ENCODE measurements around the gene DHRS3.
"Not testable (repeated sequence)": the region's sequence is repeated elsewhere in the genome, so short reads cannot be mapped to it uniquely, and the experiment has no call there.

The DHRS3 gene

DNA sequence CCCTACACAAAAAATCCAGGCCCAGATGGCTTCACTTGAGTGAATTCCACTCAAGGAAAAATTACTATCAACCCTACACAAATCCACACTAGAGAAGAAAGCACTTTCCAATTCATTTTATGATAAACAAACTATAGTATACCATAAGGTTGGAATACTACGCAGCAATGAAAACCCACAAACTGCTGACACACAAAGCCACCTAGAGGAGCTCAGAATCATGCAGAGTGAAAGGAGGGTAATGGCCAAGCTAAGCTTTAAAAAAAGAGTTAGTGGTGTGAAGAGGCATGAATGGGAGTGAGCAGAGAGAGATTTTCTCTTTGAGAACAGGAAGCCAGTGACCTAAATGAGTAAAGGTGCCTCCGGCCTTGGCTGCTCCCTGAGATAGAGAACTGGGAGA, 93.7 kb downstream of the DHRS3 start:
- DNase-seq (ENCODE audit: low read depth): no peak
- H3K4me3 ChIP-seq (ENCODE audit: low read depth, low read length): no peak overlapping the region

DNA sequence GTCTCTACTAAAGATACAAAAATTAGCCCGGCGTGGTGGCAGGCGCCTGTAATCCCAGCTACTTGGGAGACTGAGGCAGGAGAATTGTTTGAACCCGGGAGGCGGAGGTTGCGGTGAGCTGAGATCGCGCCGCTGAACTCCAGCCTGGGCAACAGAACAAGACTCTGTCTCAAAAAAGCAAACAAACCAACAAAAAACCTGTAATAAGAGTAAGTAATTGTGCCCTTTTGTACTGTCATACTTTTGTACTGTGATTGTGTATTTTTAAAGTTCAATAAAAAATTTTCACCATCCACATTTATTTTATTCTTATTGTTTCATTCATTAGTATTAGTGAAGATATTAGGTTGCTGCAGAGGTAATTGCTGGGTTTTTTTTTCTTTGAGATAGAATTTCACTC, 95.2 kb downstream of the DHRS3 start:
- H3K4me3 ChIP-seq (ENCODE audit: low read depth, low read length); DNase-seq (ENCODE audit: low read depth): not testable (repeated sequence)

More for the DNA sequence above, 93.7 kb downstream of the DHRS3 start:
- TF ChIP-seq, protein P1, sequence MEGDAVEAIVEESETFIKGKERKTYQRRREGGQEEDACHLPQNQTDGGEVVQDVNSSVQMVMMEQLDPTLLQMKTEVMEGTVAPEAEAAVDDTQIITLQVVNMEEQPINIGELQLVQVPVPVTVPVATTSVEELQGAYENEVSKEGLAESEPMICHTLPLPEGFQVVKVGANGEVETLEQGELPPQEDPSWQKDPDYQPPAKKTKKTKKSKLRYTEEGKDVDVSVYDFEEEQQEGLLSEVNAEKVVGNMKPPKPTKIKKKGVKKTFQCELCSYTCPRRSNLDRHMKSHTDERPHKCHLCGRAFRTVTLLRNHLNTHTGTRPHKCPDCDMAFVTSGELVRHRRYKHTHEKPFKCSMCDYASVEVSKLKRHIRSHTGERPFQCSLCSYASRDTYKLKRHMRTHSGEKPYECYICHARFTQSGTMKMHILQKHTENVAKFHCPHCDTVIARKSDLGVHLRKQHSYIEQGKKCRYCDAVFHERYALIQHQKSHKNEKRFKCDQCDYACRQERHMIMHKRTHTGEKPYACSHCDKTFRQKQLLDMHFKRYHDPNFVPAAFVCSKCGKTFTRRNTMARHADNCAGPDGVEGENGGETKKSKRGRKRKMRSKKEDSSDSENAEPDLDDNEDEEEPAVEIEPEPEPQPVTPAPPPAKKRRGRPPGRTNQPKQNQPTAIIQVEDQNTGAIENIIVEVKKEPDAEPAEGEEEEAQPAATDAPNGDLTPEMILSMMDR (IDR thresholded peaks at IDR 0.05; ENCODE audit: insufficient read depth, low read depth, low read length, missing control alignments): no peak

DNA sequence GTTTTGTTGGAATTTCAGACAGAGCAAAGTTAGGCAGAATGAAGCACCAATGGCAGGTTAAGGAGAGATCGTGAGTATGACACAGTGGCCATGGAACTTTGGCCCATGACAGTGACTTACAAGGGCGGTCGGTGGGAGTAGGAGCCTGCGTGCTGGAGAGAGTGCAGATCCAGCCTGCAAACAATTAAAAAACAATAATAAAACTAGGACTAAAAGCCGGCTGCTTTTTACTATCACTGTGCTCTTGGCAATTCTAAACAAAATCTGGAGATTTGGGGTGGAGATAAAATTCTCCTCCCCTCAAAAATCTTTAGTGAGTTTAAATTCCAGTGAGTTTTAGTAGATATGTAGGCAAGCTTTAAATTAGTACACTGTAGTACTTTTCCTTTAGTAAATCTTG, 96.9 kb downstream of the DHRS3 start:
- no peak for DNase-seq (ENCODE audit: low read depth)
- H3K4me3 ChIP-seq (ENCODE audit: low read depth, low read length): no peak overlapping the region
- TF ChIP-seq, protein P1 (IDR thresholded peaks at IDR 0.05; ENCODE audit: insufficient read depth, low read depth, low read length, missing control alignments): no peak

DNA sequence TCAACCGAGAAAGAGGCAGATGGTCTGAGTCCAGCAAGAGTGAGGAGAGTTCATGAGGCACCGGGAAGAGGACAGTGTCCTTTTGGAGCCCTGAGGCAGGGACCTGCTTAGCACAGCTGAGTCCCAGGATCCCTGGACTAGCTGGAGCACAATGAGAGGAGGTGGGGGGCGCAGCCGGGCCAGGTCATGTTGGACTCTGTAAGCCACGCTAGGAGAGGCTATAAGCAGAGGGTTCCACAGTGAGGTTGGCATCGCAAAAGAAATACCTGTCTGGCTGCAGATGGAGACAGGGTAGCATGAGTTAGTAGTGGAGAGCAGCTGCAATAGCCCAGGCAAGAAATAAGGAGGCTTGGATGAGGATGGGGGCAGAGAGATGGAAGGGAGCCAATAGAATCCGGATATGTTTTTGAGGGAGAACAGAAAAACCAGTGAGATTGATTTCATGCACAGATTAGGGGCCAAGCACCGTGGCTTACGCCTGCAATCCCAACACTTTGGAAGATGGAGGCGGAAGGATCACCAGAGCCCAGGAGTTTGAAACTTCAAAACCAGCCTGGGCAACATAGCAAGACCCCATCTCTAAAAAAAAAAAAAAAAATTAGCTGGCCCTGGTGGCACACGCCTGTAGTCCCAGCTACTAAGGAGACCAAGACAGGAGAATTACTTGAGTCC, 98.2 kb downstream of the DHRS3 start:
- TF ChIP-seq, protein P1 (IDR thresholded peaks at IDR 0.05; ENCODE audit: insufficient read depth, low read depth, low read length, missing control alignments): no peak
- DNase-seq (ENCODE audit: low read depth): no peak
- no peak overlapping the region for H3K4me3 ChIP-seq (ENCODE audit: low read depth, low read length)

DNA sequence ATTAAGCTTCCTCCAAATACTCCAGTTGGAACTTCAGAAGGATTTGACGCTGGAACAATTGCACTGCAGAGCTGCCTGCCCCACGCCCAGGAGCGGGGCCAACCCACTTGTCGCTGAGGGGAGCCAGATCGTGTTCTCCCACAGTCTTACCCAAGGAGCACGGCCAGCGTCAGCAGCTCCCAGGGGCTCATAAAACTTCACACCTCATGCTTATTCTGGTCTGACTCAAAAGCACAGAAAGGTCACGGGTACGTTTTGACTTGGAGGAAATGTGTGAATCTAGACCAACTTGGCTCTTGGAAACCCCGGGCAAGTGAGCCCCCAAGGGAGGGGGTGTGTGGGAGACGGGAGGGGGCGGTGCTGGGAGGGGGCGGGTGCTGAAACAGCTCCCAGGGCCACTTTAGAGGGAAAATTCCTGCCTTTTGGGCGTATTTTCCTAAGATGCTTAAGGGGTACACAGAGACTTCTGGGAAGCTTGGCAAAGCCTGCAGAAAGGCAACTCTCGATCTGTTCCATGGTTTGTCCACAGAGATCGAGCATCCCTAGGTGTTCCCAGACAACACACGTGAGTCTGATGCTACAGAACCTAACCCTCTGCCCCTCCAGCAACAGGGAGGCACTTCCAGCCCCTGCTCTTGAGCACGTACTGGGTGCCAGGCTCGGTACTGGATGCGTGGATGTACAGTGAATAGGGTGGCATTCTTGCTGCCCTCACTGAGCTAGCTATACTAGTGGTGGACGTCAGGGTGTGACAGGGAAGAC, 98.9 kb downstream of the DHRS3 start:
- DNase-seq (ENCODE audit: low read depth): peak; percentile 12
- no peak overlapping the region for H3K4me3 ChIP-seq (ENCODE audit: low read depth, low read length)
- TF ChIP-seq, protein P1 (IDR thresholded peaks at IDR 0.05; ENCODE audit: insufficient read depth, low read depth, low read length, missing control alignments): no peak
